HCT116 (cell line): ENCODE measurements around the gene KIF13A.

ENCODE experiments used
- CBX3 ChIP-seq: IDR thresholded peaks from 2 replicates; pipeline ENCODE4 v1.6.1; 2012; ENCODE audit warnings: low read depth
- EGR1 ChIP-seq: IDR thresholded peaks from 2 replicates; pipeline ENCODE4 v1.6.1; 2012; ENCODE audit warnings: low read depth
- EZH2 ChIP-seq: fragments of 200-600 bp; sonication (generic); IDR thresholded peaks from 2 replicates; pipeline ENCODE4 v1.6.1; 2017; ENCODE audit warnings: antibody characterized with exemption, mixed run types
- EZH2phosphoT487 ChIP-seq: fragments of 200-600 bp; IDR thresholded peaks from 2 replicates; pipeline ENCODE4 v1.6.1; 2018; ENCODE audit warnings: antibody characterized with exemption, borderline replicate concordance
- POLR2A ChIP-seq: IDR thresholded peaks from 2 replicates; pipeline ENCODE4 v1.7.0; 2011; ENCODE audit warnings: borderline replicate concordance; ENCODE audit not compliant: insufficient read depth, insufficient read length; ENCODE audit errors: extremely low read depth
- POLR2AphosphoS5 ChIP-seq: IDR thresholded peaks from 2 replicates; pipeline ENCODE4 v1.6.1; 2011; ENCODE audit warnings: mild to moderate bottlenecking, low read depth, low read length, moderate library complexity
- SIN3A ChIP-seq: IDR thresholded peaks from 2 replicates; pipeline ENCODE4 v1.6.1; 2012; ENCODE audit warnings: low read depth
- SRF ChIP-seq: IDR thresholded peaks from 2 replicates; pipeline ENCODE4 v1.6.1; 2012; ENCODE audit warnings: low read depth
- TF ChIP-seq, protein P1 (sequence below): IDR thresholded peaks from 2 replicates; pipeline ENCODE4 v1.6.1; 2012
- TF ChIP-seq, protein P2 (sequence below), 3 experiments: fragments of 200-600 bp in 1 of 3; sonication (generic) in 1 of 3; IDR thresholded peaks in 2 of 3; conservative IDR thresholded peaks in 1 of 3; 2 replicates each; pipeline ENCODE4 v1.5.1; 2012 to 2017; ENCODE audit warnings: low read depth in 2 of 3, low read length in 2 of 3, antibody characterized with exemption in 1 of 3, borderline replicate concordance in 1 of 3, control low read depth in 1 of 3, mild to moderate bottlenecking in 1 of 3, mixed read lengths in 1 of 3, mixed run types in 1 of 3, moderate library complexity in 1 of 3; ENCODE audit not compliant: insufficient read depth in 1 of 3
- TF ChIP-seq, protein P3 (sequence below): IDR thresholded peaks from 2 replicates; pipeline ENCODE4 v1.6.1; 2011; ENCODE audit warnings: mild to moderate bottlenecking, low read length, moderate library complexity; ENCODE audit not compliant: insufficient replicate concordance; ENCODE audit errors: extremely low read depth

DNA sequence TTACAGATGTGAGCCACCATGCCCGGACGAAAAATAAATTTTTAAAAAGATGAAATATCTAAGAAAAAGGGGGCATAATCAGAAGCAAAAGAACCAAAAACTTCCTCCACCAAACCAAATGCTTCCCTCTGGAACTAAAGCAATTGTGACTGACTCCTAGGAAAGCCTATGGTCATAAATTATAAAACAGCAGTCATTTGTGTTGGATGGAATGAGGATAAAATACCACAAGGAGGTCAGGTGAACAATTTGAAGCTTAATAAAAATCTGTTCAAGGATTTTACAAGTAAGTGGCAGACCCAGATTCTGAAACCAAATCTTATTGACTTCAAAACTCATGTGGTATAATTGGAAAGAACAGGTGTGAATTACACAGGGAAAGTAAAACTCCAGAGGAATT, 114.5 kb downstream of the KIF13A start:
- TF ChIP-seq CBX3, result no peak
- TF ChIP-seq EZH2, result no peak
- TF ChIP-seq, protein P1, sequence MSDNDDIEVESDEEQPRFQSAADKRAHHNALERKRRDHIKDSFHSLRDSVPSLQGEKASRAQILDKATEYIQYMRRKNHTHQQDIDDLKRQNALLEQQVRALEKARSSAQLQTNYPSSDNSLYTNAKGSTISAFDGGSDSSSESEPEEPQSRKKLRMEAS, result no peak
- no peak for TF ChIP-seq POLR2A
- TF ChIP-seq POLR2AphosphoS5, result no peak
- TF ChIP-seq, protein P2, sequence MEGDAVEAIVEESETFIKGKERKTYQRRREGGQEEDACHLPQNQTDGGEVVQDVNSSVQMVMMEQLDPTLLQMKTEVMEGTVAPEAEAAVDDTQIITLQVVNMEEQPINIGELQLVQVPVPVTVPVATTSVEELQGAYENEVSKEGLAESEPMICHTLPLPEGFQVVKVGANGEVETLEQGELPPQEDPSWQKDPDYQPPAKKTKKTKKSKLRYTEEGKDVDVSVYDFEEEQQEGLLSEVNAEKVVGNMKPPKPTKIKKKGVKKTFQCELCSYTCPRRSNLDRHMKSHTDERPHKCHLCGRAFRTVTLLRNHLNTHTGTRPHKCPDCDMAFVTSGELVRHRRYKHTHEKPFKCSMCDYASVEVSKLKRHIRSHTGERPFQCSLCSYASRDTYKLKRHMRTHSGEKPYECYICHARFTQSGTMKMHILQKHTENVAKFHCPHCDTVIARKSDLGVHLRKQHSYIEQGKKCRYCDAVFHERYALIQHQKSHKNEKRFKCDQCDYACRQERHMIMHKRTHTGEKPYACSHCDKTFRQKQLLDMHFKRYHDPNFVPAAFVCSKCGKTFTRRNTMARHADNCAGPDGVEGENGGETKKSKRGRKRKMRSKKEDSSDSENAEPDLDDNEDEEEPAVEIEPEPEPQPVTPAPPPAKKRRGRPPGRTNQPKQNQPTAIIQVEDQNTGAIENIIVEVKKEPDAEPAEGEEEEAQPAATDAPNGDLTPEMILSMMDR (IDR thresholded peaks at IDR 0.05 in 2 of 3, conservative IDR thresholded peaks at IDR 0.05 in 1 of 3; ENCODE audit: borderline replicate concordance in 1 of 3, insufficient read depth in 1 of 3, low read depth in 2 of 3, low read length in 2 of 3), result no peak
- TF ChIP-seq EZH2phosphoT487, result no peak
- no peak for TF ChIP-seq EGR1
- TF ChIP-seq, protein P3, sequence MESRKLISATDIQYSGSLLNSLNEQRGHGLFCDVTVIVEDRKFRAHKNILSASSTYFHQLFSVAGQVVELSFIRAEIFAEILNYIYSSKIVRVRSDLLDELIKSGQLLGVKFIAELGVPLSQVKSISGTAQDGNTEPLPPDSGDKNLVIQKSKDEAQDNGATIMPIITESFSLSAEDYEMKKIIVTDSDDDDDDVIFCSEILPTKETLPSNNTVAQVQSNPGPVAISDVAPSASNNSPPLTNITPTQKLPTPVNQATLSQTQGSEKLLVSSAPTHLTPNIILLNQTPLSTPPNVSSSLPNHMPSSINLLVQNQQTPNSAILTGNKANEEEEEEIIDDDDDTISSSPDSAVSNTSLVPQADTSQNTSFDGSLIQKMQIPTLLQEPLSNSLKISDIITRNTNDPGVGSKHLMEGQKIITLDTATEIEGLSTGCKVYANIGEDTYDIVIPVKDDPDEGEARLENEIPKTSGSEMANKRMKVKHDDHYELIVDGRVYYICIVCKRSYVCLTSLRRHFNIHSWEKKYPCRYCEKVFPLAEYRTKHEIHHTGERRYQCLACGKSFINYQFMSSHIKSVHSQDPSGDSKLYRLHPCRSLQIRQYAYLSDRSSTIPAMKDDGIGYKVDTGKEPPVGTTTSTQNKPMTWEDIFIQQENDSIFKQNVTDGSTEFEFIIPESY, result no peak
- no peak for TF ChIP-seq SIN3A
- no peak for TF ChIP-seq SRF
